HL-60 (cell line): Measurements from ENCODE around the gene PCDHA9.
"Not testable (repeated sequence)": the region's sequence is repeated elsewhere in the genome, so short reads cannot be mapped to it uniquely, and the experiment has no call there.

Experiments
- DNase-seq, 2 experiments: peaks; one replicate each; pipeline ENCODE4 v3.0.0-alpha.2; 2010 to 2020; ENCODE audit warnings: low read depth in 1 of 2, low spot score in 1 of 2
- H3K27ac ChIP-seq: fragments of 250-450 bp; sonication (Bioruptor Pico); replicated peaks from 2 replicates; pipeline ENCODE4 v1.5.1; 2020; ENCODE audit warnings: mild to moderate bottlenecking, moderate library complexity
- H3K27me3 ChIP-seq: fragments of 250-450 bp; sonication (Bioruptor Pico); 2 replicates; pipeline ENCODE4 v1.5.1; 2021; ENCODE audit warnings: mild to moderate bottlenecking, moderate library complexity; ENCODE audit not compliant: insufficient read depth, poor library complexity, severe bottlenecking
- H3K4me3 ChIP-seq: replicated peaks from 2 replicates; pipeline ENCODE4 v1.5.1; 2011; ENCODE audit warnings: mild to moderate bottlenecking, control low read depth, low read length; ENCODE audit not compliant: insufficient read depth
- CTCF ChIP-seq: IDR thresholded peaks from one replicate; pipeline ENCODE4 v1.5.1; 2011; ENCODE audit warnings: low read length, control low read depth, inconsistent platforms; ENCODE audit not compliant: insufficient read depth
- GABPA ChIP-seq: IDR thresholded peaks from 2 replicates; pipeline ENCODE4 v1.6.1; 2012; ENCODE audit warnings: low read depth
- POLR2AphosphoS5 ChIP-seq: IDR thresholded peaks from 2 replicates; pipeline ENCODE4 v1.6.1; 2012; ENCODE audit warnings: low read depth
- REST ChIP-seq: IDR thresholded peaks from 2 replicates; pipeline ENCODE4 v1.6.1; 2012; ENCODE audit warnings: low read depth; ENCODE audit not compliant: insufficient replicate concordance
- SPI1 ChIP-seq: IDR thresholded peaks from 2 replicates; pipeline ENCODE4 v1.6.1; 2012; ENCODE audit warnings: low read depth, mild to moderate bottlenecking, borderline replicate concordance

PCDHA9 gene

GRCh38 chr5:140827704-140828361, 20.3 kb upstream of the PCDHA9 start, which contains the start of gene PCDHA6:
PCDHA6 (plus strand) TSS chr5:140827960; CDS start chr5:140828092, 132 bp downstream.
- no peak for DNase-seq
- no peak within 1 kb of the TSS for H3K4me3 ChIP-seq
- H3K27ac ChIP-seq, result no peak within 1 kb of the TSS
- peaks cover 5% of the 10 kb centered on the region for H3K27me3 ChIP-seq
- TF ChIP-seq GABPA (no peak), REST (no peak)

GRCh38 chr5:140828362-140828737, 19.8 kb upstream of the PCDHA9 start:
- no peak for TF ChIP-seq SPI1
- no peak for TF ChIP-seq POLR2AphosphoS5
- no peak for TF ChIP-seq GABPA
- TF ChIP-seq CTCF, result no peak
- no peak for TF ChIP-seq REST
- no peak overlapping the region for H3K27ac ChIP-seq
- H3K4me3 ChIP-seq, result no peak overlapping the region
- DNase-seq, result no peak
- H3K27me3 ChIP-seq, result peaks cover 5% of the 10 kb centered on the region

- DNase-seq, H3K27ac ChIP-seq, H3K27me3 ChIP-seq: not testable (repeated sequence)
Observed at GRCh38 chr5:140829511-140830501, 18.4 kb upstream of the PCDHA9 start.

GRCh38 chr5:140833993-140834392, 14.2 kb upstream of the PCDHA9 start, which contains the start of gene PCDHA7:
PCDHA7 (plus strand) TSS chr5:140834269; CDS start chr5:140834384, 115 bp downstream.
- TF ChIP-seq GABPA (no peak), CTCF (no peak), REST (no peak), SPI1 (no peak), POLR2AphosphoS5 (no peak)
- no peaks in the 10 kb centered on the region for H3K27me3 ChIP-seq
- no peak within 1 kb of the TSS for H3K27ac ChIP-seq
- DNase-seq, result no peak
- no peak within 1 kb of the TSS for H3K4me3 ChIP-seq

More at GRCh38 chr5:140829511-140830501, 18.4 kb upstream of the PCDHA9 start:
- not testable (repeated sequence) for H3K4me3 ChIP-seq

GRCh38 chr5:140834439-140835008, 13.7 kb upstream of the PCDHA9 start:
- not testable (repeated sequence) for H3K27ac ChIP-seq, H3K27me3 ChIP-seq, DNase-seq, H3K4me3 ChIP-seq
